ENCODE data around the gene EEF1AKMT1.
A peak's percentile ranks its signal among the peaks of the same experiment; 100 is the strongest.

GRCh38 chr13:20702915-20703779, 70.6 kb downstream of the EEF1AKMT1 start, which contains the start of gene IL17D:
- peak; percentile 25 for TF ChIP-seq CTCF (IDR thresholded peaks at IDR 0.05)
- peak; percentile 84 for TF ChIP-seq EZH2 (IDR thresholded peaks at IDR 0.05)
- TF ChIP-seq EZH2phosphoT487 (IDR thresholded peaks at IDR 0.05), result peak; percentile 63
